OCI-LY3 (cell line): Measurements from ENCODE around the gene GATA2.

Experiments used
- EZH2phosphoT487 ChIP-seq: fragments of 200-600 bp; shearing (Covaris generic); IDR thresholded peaks from 2 replicates; pipeline ENCODE4 v1.6.1; 2018; ENCODE audit warnings: antibody characterized with exemption, mixed run types, low read depth
- TF ChIP-seq, protein P1 (sequence below): fragments of 200-600, 300-600 bp; sonication (generic); IDR thresholded peaks from 2 replicates; pipeline ENCODE4 v1.5.1; 2014; ENCODE audit warnings: antibody characterized with exemption, low read length, low read depth

DNA sequence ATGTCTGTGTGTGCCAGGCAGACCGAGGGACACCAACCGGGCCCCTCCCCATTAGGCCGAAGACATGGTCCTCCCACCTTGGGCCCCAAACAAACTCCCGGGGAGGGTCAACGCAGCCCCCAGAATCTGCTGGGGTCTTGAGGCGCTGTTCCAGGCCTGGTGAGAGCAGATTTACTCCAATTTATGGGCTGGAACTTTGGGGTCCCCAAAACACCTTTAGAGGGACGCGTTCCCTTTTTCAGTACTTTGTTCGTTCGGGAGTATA, 2.4 kb downstream of the GATA2 start:
- TF ChIP-seq, protein P1, sequence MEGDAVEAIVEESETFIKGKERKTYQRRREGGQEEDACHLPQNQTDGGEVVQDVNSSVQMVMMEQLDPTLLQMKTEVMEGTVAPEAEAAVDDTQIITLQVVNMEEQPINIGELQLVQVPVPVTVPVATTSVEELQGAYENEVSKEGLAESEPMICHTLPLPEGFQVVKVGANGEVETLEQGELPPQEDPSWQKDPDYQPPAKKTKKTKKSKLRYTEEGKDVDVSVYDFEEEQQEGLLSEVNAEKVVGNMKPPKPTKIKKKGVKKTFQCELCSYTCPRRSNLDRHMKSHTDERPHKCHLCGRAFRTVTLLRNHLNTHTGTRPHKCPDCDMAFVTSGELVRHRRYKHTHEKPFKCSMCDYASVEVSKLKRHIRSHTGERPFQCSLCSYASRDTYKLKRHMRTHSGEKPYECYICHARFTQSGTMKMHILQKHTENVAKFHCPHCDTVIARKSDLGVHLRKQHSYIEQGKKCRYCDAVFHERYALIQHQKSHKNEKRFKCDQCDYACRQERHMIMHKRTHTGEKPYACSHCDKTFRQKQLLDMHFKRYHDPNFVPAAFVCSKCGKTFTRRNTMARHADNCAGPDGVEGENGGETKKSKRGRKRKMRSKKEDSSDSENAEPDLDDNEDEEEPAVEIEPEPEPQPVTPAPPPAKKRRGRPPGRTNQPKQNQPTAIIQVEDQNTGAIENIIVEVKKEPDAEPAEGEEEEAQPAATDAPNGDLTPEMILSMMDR: no peak
- no peak for TF ChIP-seq EZH2phosphoT487
